DLD1 (cell line): ENCODE data around the gene TXLNG.
"Not testable (repeated sequence)": the region's sequence is repeated elsewhere in the genome, so short reads cannot be mapped to it uniquely, and the experiment has no call there.

Source experiments
- in situ Hi-C: cut with HindIII; loops from 2 replicates; pipeline ENCODE4 v1.10.0; 2017; ENCODE audit warnings: low sequenced_read_pairs

Gene TXLNG

GRCh38 chrX:16786139-16786790 is at the start of gene TXLNG:
Gene TXLNG, plus strand, starts transcription at chrX:16786466. Its CDS starts 22 bp downstream, at chrX:16786488.
- in situ Hi-C loops = no loop called here

GRCh38 chrX:16737024-16737423 is 49.2 kb upstream of the TXLNG start:
- in situ Hi-C loops = no loop called here

- in situ Hi-C loops = no loop called here
Measured at GRCh38 chrX:16739574-16739973, 46.7 kb upstream of the TXLNG start.

GRCh38 chrX:16743604-16744325 is 42.5 kb upstream of the TXLNG start:
- in situ Hi-C loops = no loop called here

- in situ Hi-C loops = no loop called here
Measured at GRCh38 chrX:16745102-16745501, 41.2 kb upstream of the TXLNG start.

GRCh38 chrX:16745659-16746058 is 40.6 kb upstream of the TXLNG start:
- in situ Hi-C loops = no loop called here

- in situ Hi-C loops = no loop called here
Measured at GRCh38 chrX:16748425-16748824, 37.8 kb upstream of the TXLNG start.

GRCh38 chrX:16750136-16750535 is 36.1 kb upstream of the TXLNG start:
- in situ Hi-C loops = no loop called here

- in situ Hi-C loops = no loop called here
Measured at GRCh38 chrX:16754019-16754418, 32.2 kb upstream of the TXLNG start.

GRCh38 chrX:16756724-16757123 is 29.5 kb upstream of the TXLNG start:
- in situ Hi-C loops = no loop called here

- in situ Hi-C loops = not testable (repeated sequence)
Measured at GRCh38 chrX:16761500-16761899, 24.8 kb upstream of the TXLNG start.

- in situ Hi-C loops = no loop called here
Measured at GRCh38 chrX:16762579-16762978, 23.7 kb upstream of the TXLNG start.

- in situ Hi-C loops = no loop called here
Measured at GRCh38 chrX:16765594-16765993, 20.7 kb upstream of the TXLNG start.

- in situ Hi-C loops = no loop called here
Measured at GRCh38 chrX:16770970-16771482, 15.2 kb upstream of the TXLNG start.

- in situ Hi-C loops = no loop called here
Measured at GRCh38 chrX:16771483-16772398, 14.5 kb upstream of the TXLNG start.

- in situ Hi-C loops = no loop called here
Measured at GRCh38 chrX:16772460-16772859, 13.8 kb upstream of the TXLNG start.

- in situ Hi-C loops = no loop called here
Measured at GRCh38 chrX:16774746-16775145, 11.5 kb upstream of the TXLNG start.

GRCh38 chrX:16778545-16778944 is 7.7 kb upstream of the TXLNG start:
- in situ Hi-C loops = no loop called here

- in situ Hi-C loops = no loop called here
Measured at GRCh38 chrX:16778993-16779392, 7.3 kb upstream of the TXLNG start.

GRCh38 chrX:16779815-16780214 is 6.5 kb upstream of the TXLNG start:
- in situ Hi-C loops = not testable (repeated sequence)

- in situ Hi-C loops = no loop called here
Measured at GRCh38 chrX:16783452-16783851, 2.8 kb upstream of the TXLNG start.
